Endothelial cell of umbilical vein (primary cell): ENCODE data around the gene GLRX5.

Experiments
- CTCF ChIP-seq, 2 donors: IDR thresholded peaks; 1 replicate in 1 of 2; 2 replicates in 1 of 2; pipeline ENCODE4 v1.5.1; 2011; ENCODE audit warnings: low read length in 2 of 2, mild to moderate bottlenecking in 2 of 2, moderate library complexity in 2 of 2, control low read depth in 1 of 2, inconsistent platforms in 1 of 2, low read depth in 1 of 2; ENCODE audit not compliant: insufficient read depth in 1 of 2; ENCODE audit errors: extremely low read depth in 1 of 2
- EZH2 ChIP-seq: IDR thresholded peaks from 2 replicates; pipeline ENCODE4 v1.6.1; 2012; ENCODE audit warnings: borderline replicate concordance, low read depth, mild to moderate bottlenecking, moderate library complexity, low read length, inconsistent platforms; ENCODE audit not compliant: severe bottlenecking
- FOS ChIP-seq: IDR thresholded peaks from 2 replicates; pipeline ENCODE4 v1.6.1; 2011; ENCODE audit warnings: mild to moderate bottlenecking, low read length, moderate library complexity, borderline replicate concordance; ENCODE audit not compliant: insufficient read depth
- GATA2 ChIP-seq: IDR thresholded peaks from 2 replicates; pipeline ENCODE4 v1.7.0; 2011; ENCODE audit warnings: low read depth, mild to moderate bottlenecking, moderate library complexity, mixed read lengths, low read length; ENCODE audit not compliant: insufficient read length, insufficient read depth
- JUN ChIP-seq: IDR thresholded peaks from 2 replicates; pipeline ENCODE4 v1.6.1; 2011; ENCODE audit warnings: borderline replicate concordance, low read depth; ENCODE audit not compliant: insufficient read length, insufficient read depth
- MAX ChIP-seq: IDR thresholded peaks from 2 replicates; pipeline ENCODE4 v1.6.1; 2011; ENCODE audit not compliant: insufficient read depth, insufficient read length
- MYC ChIP-seq: IDR thresholded peaks from one replicate; pipeline ENCODE4 v1.6.1; 2011; ENCODE audit warnings: mild to moderate bottlenecking, low read depth, low read length
- POLR2A ChIP-seq: IDR thresholded peaks from 2 replicates; pipeline ENCODE4 v1.6.1; 2012; ENCODE audit warnings: low read depth, mild to moderate bottlenecking, control low read depth, low read length
- POLR2AphosphoS5 ChIP-seq: IDR thresholded peaks from 2 replicates; pipeline ENCODE4 v1.6.1; 2012; ENCODE audit warnings: low read depth, mild to moderate bottlenecking, control low read depth, low read length, moderate library complexity; ENCODE audit not compliant: insufficient read depth

GRCh38 chr14:95511687-95512086 lies 23.2 kb upstream of the GLRX5 start:
- TF ChIP-seq CTCF (IDR thresholded peaks at IDR 0.05; ENCODE audit: extremely low read depth in 1 of 2, insufficient read depth in 1 of 2, low read depth in 1 of 2, low read length in 2 of 2) (no peak), POLR2AphosphoS5 (no peak), GATA2 (no peak), POLR2A (no peak), EZH2 (no peak), MYC (no peak), JUN (no peak), MAX (no peak), FOS (no peak)
